Measurements from ENCODE around the gene VAV1.

VAV1 gene

DNA sequence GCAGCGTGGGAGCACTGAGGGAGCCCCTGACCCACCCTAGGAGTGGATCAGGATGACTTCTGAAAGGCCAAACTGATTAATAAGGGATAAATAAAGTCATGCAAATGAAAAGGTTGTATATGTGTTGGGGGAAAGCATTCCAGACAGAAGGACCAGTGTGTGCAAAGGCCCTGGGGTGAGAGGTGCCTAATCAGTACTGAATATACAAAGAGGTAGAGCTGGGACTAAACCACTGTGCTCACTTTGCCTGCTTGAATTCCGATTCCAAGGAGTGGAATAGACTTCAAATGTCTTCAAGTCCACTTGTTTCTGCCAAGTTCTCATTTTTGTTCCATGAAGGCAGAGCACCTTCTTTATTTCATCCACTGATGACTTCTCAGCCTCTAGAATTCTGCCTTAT lies 82.2 kb downstream of the VAV1 start:
- no peaks in the 10 kb centered on the region for H3K27me3 ChIP-seq (ENCODE audit: low read length)
- no peaks in the 10 kb centered on the region; the same call in 1 of the 2 replicates for H3K36me3 ChIP-seq (ENCODE audit: low read length)
- no peak overlapping the region for H3K4me2 ChIP-seq (ENCODE audit: low read depth, low read length, poor library complexity, severe bottlenecking)
- TF ChIP-seq CTCF (IDR thresholded peaks at IDR 0.05; ENCODE audit: insufficient read depth, low read length, poor library complexity, severe bottlenecking) (no peak), EZH2phosphoT487 (conservative IDR thresholded peaks at IDR 0.05; ENCODE audit: low read length) (no peak)
- H4K20me1 ChIP-seq (ENCODE audit: low read depth, low read length): no peaks in the 10 kb centered on the region
- H3K9ac ChIP-seq (ENCODE audit: low read length): no peak overlapping the region
- H3K4me3 ChIP-seq (ENCODE audit: insufficient read depth, low read length, poor library complexity, severe bottlenecking): no peak overlapping the region
- H2AFZ ChIP-seq (ENCODE audit: low read depth, low read length, severe bottlenecking): no peak overlapping the region
- H3F3A ChIP-seq (ENCODE audit: insufficient read depth): no peaks in the 10 kb centered on the region
- no peaks in the 10 kb centered on the region for H3K9me2 ChIP-seq (replicated peaks; ENCODE audit: insufficient read depth, low read length)
- no peaks in the 10 kb centered on the region for H3K9me3 ChIP-seq (ENCODE audit: insufficient read depth, low read length)
- no peak overlapping the region for H3K27ac ChIP-seq (ENCODE audit: low read depth, low read length)
- no peaks in the 10 kb centered on the region for H3K79me2 ChIP-seq (ENCODE audit: insufficient read depth, low read length)

DNA sequence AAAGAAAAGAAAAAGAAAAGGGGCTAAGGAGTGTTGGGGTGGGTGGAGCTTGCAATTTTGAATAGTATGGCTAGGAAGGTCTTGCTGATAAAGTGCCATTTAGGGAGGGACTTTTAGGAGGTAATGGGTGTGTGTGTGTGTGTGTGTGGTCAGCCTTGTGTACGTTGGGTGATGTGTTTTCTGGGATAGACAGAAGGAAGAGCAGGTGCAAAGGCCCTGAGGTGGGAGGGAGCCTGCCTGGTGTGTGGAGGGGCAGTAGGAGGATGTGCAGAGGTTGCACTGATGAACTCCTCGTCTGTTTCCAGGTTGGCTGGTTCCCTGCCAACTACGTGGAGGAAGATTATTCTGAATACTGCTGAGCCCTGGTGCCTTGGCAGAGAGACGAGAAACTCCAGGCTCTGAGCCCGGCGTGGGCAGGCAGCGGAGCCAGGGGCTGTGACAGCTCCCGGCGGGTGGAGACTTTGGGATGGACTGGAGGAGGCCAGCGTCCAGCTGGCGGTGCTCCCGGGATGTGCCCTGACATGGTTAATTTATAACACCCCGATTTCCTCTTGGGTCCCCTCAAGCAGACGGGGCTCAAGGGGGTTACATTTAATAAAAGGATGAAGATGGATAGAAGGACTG lies 84.4 kb downstream of the VAV1 start:
- Histone ChIP-seq H3K4me3 (ENCODE audit: insufficient read depth, low read length, poor library complexity, severe bottlenecking) (no peak overlapping the region), H3F3A (ENCODE audit: insufficient read depth) (peaks cover 8% of the 10 kb centered on the region), H3K9ac (ENCODE audit: low read length) (no peak overlapping the region), H4K20me1 (ENCODE audit: low read depth, low read length) (no peaks in the 10 kb centered on the region), H3K9me2 (replicated peaks; ENCODE audit: insufficient read depth, low read length) (no peaks in the 10 kb centered on the region), H3K27me3 (ENCODE audit: low read length) (no peaks in the 10 kb centered on the region), H3K79me2 (ENCODE audit: insufficient read depth, low read length) (no peaks in the 10 kb centered on the region), H3K27ac (ENCODE audit: low read depth, low read length) (no peak overlapping the region), H2AFZ (ENCODE audit: low read depth, low read length, severe bottlenecking) (no peak overlapping the region), H3K9me3 (ENCODE audit: insufficient read depth, low read length) (no peaks in the 10 kb centered on the region), H3K4me2 (ENCODE audit: low read depth, low read length, poor library complexity, severe bottlenecking) (no peak overlapping the region), H3K36me3 (ENCODE audit: low read length) (no peaks in the 10 kb centered on the region; the same call in 1 of the 2 replicates)
- no peak for TF ChIP-seq CTCF (IDR thresholded peaks at IDR 0.05; ENCODE audit: insufficient read depth, low read length, poor library complexity, severe bottlenecking)
- no peak for TF ChIP-seq EZH2phosphoT487 (conservative IDR thresholded peaks at IDR 0.05; ENCODE audit: low read length)

GRCh38 chr19:6861683-6862286 lies 89.3 kb downstream of the VAV1 start:
- Histone ChIP-seq H3K27ac (ENCODE audit: low read depth, low read length) (no peak overlapping the region), H2AFZ (ENCODE audit: low read depth, low read length, severe bottlenecking) (no peak overlapping the region), H4K20me1 (ENCODE audit: low read depth, low read length) (no peaks in the 10 kb centered on the region), H3K27me3 (ENCODE audit: low read length) (no peaks in the 10 kb centered on the region), H3K9me3 (ENCODE audit: insufficient read depth, low read length) (no peaks in the 10 kb centered on the region), H3K9me2 (replicated peaks; ENCODE audit: insufficient read depth, low read length) (no peaks in the 10 kb centered on the region), H3K4me2 (ENCODE audit: low read depth, low read length, poor library complexity, severe bottlenecking) (no peak overlapping the region), H3K4me3 (ENCODE audit: insufficient read depth, low read length, poor library complexity, severe bottlenecking) (no peak overlapping the region), H3K79me2 (ENCODE audit: insufficient read depth, low read length) (no peaks in the 10 kb centered on the region), H3F3A (ENCODE audit: insufficient read depth) (peaks cover 9% of the 10 kb centered on the region), H3K36me3 (ENCODE audit: low read length) (no peaks in the 10 kb centered on the region), H3K9ac (ENCODE audit: low read length) (no peak overlapping the region)
- no peak for TF ChIP-seq CTCF (IDR thresholded peaks at IDR 0.05; ENCODE audit: insufficient read depth, low read length, poor library complexity, severe bottlenecking)
- no peak for TF ChIP-seq EZH2phosphoT487 (conservative IDR thresholded peaks at IDR 0.05; ENCODE audit: low read length)

All from SU-DHL-6 (cell line).